Naive thymus-derived CD4-positive, alpha-beta T cell (primary cell): ENCODE results near the gene LYRM7. TPM values are rescaled to one million over a fixed set of nuclear protein-coding genes. Genes with fewer than 3 reads are reported as not detected.
"Not testable (repeated sequence)": the region's sequence is repeated elsewhere in the genome, so short reads cannot be mapped to it uniquely, and the experiment has no call there.

ENCODE experiments used
- ATAC-seq: fragments of 150-1000 bp; cut with Tn5 transposase; 2 replicates; pipeline ENCODE4 v1.10.0; 2021; ENCODE audit warnings: mild to moderate bottlenecking, moderate library complexity
- CTCF ChIA-PET: fragments of 350-600 bp; sonication (Branson Sonifier 250); formaldehyde crosslinking; loops from one replicate; lab custom pipeline; 2021; ENCODE audit warnings: antibody characterized with exemption; lab: Charles Lee
- POLR2A ChIA-PET: fragments of 350-600 bp; sonication (Branson Sonifier 250); formaldehyde crosslinking; loops from one replicate; lab custom pipeline; 2021; ENCODE audit warnings: antibody characterized with exemption, inconsistent platforms; lab: Charles Lee
- DNase-seq, 9 donors: peaks; one replicate each; pipeline versions ENCODE4 v3.0.0 to v3.0.0-alpha.2; 2020 to 2022; ENCODE audit warnings: mixed read lengths in 1 of 9
- H3K27ac ChIP-seq: one replicate; pipeline ENCODE4 v1.7.0; 2013; ENCODE audit warnings: mild to moderate bottlenecking, low read depth, low read length, moderate library complexity
- H3K27me3 ChIP-seq, 2 donors: one replicate each; pipeline ENCODE4 v1.7.0; 2013; ENCODE audit warnings: low read length in 2 of 2, mild to moderate bottlenecking in 2 of 2, moderate library complexity in 2 of 2; ENCODE audit not compliant: control insufficient read depth in 2 of 2, insufficient read depth in 2 of 2
- H3K36me3 ChIP-seq, 3 experiments: 1 replicate in 2 of 3; 2 replicates in 1 of 3; pipeline ENCODE4 v1.7.0; 2013; ENCODE audit warnings: low read length in 3 of 3, mild to moderate bottlenecking in 3 of 3, moderate library complexity in 1 of 3; ENCODE audit not compliant: insufficient read depth in 3 of 3, control insufficient read depth in 2 of 3
- H3K4me1 ChIP-seq, 2 donors: one replicate each; pipeline ENCODE4 v1.7.0; 2013; ENCODE audit warnings: low read length in 2 of 2, mild to moderate bottlenecking in 2 of 2, moderate library complexity in 1 of 2; ENCODE audit not compliant: control insufficient read depth in 2 of 2, insufficient read depth in 2 of 2
- H3K4me3 ChIP-seq: 2 replicates; pipeline ENCODE4 v1.7.0; 2013; ENCODE audit warnings: mild to moderate bottlenecking, low read length
- H3K9me3 ChIP-seq, 3 experiments: 1 replicate in 2 of 3; 2 replicates in 1 of 3; pipeline ENCODE4 v1.7.0; 2013; ENCODE audit warnings: low read length in 3 of 3; ENCODE audit not compliant: control insufficient read depth in 2 of 3
- H3K27ac Mint-ChIP-seq, 9 donors: one replicate each; pipeline ENCODE4 v1.8.0; 2020 to 2022; ENCODE audit warnings: mixed read lengths in 9 of 9, mild to moderate bottlenecking in 8 of 9, moderate library complexity in 5 of 9, inconsistent platforms in 2 of 9
- H3K27me3 Mint-ChIP-seq, 5 donors: one replicate each; pipeline ENCODE4 v1.8.0; 2021 to 2022; ENCODE audit warnings: mixed read lengths in 5 of 5, mild to moderate bottlenecking in 1 of 5
- H3K36me3 Mint-ChIP-seq, 5 donors: one replicate each; pipeline ENCODE4 v1.8.0; 2020 to 2022; ENCODE audit warnings: mixed read lengths in 5 of 5, mild to moderate bottlenecking in 3 of 5, inconsistent platforms in 1 of 5
- H3K4me1 Mint-ChIP-seq, 7 donors: one replicate each; pipeline ENCODE4 v1.8.0; 2020 to 2022; ENCODE audit warnings: mixed read lengths in 7 of 7, mild to moderate bottlenecking in 3 of 7, inconsistent platforms in 1 of 7
- H3K4me3 Mint-ChIP-seq, 10 donors: one replicate each; pipeline ENCODE4 v1.8.0; 2020 to 2022; ENCODE audit warnings: mild to moderate bottlenecking in 10 of 10, mixed read lengths in 10 of 10, moderate library complexity in 6 of 10, inconsistent platforms in 2 of 10
- H3K9me3 Mint-ChIP-seq, 11 donors: one replicate each; pipeline ENCODE4 v1.8.0; 2020 to 2022; ENCODE audit warnings: mixed read lengths in 11 of 11, mild to moderate bottlenecking in 4 of 11, inconsistent platforms in 1 of 11, moderate library complexity in 1 of 11
- intact Hi-C, 2 donors: fragments of 100-400 bp; cut with micrococcal nuclease; formaldehyde crosslinking; loops; one replicate each; pipeline ENCODE4 v1.15.1; 2023
- polyA plus RNA-seq, 2 donors: library from polyadenylated mRNA; unstranded; fragments of 300-500 nt; fragmentation: Illumina TruSeq; gene quantifications; one replicate each; pipeline ENCODE4 v1.2.3, GENCODE V29; 2021
- total RNA-seq, 6 experiments: library from RNA in 5 of 6; stranded (reverse) in 5 of 6; gene quantifications; 1 replicate in 5 of 6; 2 replicates in 1 of 6; pipeline ENCODE4 v1.2.3 and lab custom pipeline; 2021 to 2026

LYRM7 gene
- total and polyA plus RNA-seq, 7 experiments from 2014 or later: 3.6 to 18.8 (median 11.8) TPM

- intact Hi-C loops: no loop called here
- Mint-ChIP-seq H3K9me3 (no peaks in the 10 kb centered on the region), H3K27me3 (no peaks in the 10 kb centered on the region), H3K27ac (no peak overlapping the region), H3K4me1 (peaks cover 4 to 14% (median 8%) of the 10 kb centered on the region in 7 donors), H3K36me3 (peaks cover 7 to 28% (median 27%) of the 10 kb centered on the region in 5 donors), H3K4me3 (no peak overlapping the region)
- DNase-seq: no peak
- H3K4me1 ChIP-seq: no peaks in the 10 kb centered on the region
- no peak overlapping the region for H3K27ac ChIP-seq
- H3K4me3 ChIP-seq: no peak overlapping the region
- POLR2A ChIA-PET: no interaction called here
- peaks cover 0 to 7% (median 4%) of the 10 kb centered on the region in 3 experiments for H3K36me3 ChIP-seq
- H3K9me3 ChIP-seq: no peaks in the 10 kb centered on the region
- no peak for ATAC-seq
- CTCF ChIA-PET: no interaction called here
- H3K27me3 ChIP-seq: no peaks in the 10 kb centered on the region
Observed at GRCh38 chr5:131186561-131187256, 16.0 kb downstream of the LYRM7 start.

GRCh38 chr5:131193106-131193505 lies 22.4 kb downstream of the LYRM7 start:
- POLR2A ChIA-PET: interaction anchor here (1.5 kb wide), 1 partner anchor 71 kb away, joined by 3 read pairs; the partner anchor contains the start of gene CDC42SE2
- Histone ChIP-seq H3K27ac (no peak overlapping the region), H3K9me3 (no peaks in the 10 kb centered on the region), H3K4me1 (no peaks in the 10 kb centered on the region), H3K36me3 (no peaks in the 10 kb centered on the region), H3K27me3 (no peaks in the 10 kb centered on the region), H3K4me3 (no peak overlapping the region)
- no peak for DNase-seq
- no peak overlapping the region for H3K27ac Mint-ChIP-seq
- ATAC-seq: no peak
- intact Hi-C loops: no loop called here
- H3K27me3 Mint-ChIP-seq: no peaks in the 10 kb centered on the region
- no peaks in the 10 kb centered on the region for H3K9me3 Mint-ChIP-seq
- H3K36me3 Mint-ChIP-seq: peaks cover 1 to 21% (median 16%) of the 10 kb centered on the region in 5 donors
- peaks cover 10 to 29% (median 11%) of the 10 kb centered on the region in 7 donors for H3K4me1 Mint-ChIP-seq
- CTCF ChIA-PET: no interaction called here
- H3K4me3 Mint-ChIP-seq: no peak overlapping the region

GRCh38 chr5:131193897-131194296 lies 23.2 kb downstream of the LYRM7 start:
- ChIA-PET POLR2A (interaction anchor here (1.5 kb wide), 1 partner anchor 70 kb away, joined by 3 read pairs; the partner anchor contains the start of gene CDC42SE2), CTCF (interaction anchor here (0.7 kb wide), 1 partner anchor 292 kb away, joined by 3 read pairs; no protein-coding TSS in a partner anchor)
- H3K27ac ChIP-seq, DNase-seq, H3K9me3 ChIP-seq, H3K9me3 Mint-ChIP-seq, H3K36me3 ChIP-seq, H3K27ac Mint-ChIP-seq, H3K4me3 Mint-ChIP-seq, ATAC-seq, H3K27me3 ChIP-seq, H3K4me1 ChIP-seq, H3K4me3 ChIP-seq, H3K27me3 Mint-ChIP-seq: not testable (repeated sequence)
- Mint-ChIP-seq H3K36me3 (peaks cover 3 to 16% (median 14%) of the 10 kb centered on the region in 5 donors), H3K4me1 (peaks cover 9 to 29% (median 13%) of the 10 kb centered on the region in 7 donors)
- intact Hi-C loops: loop anchor here in 1 of 2 donors (2.0 kb wide), 1 partner anchor 15 kb away; no protein-coding TSS in a partner anchor

- CTCF ChIA-PET: interaction anchor here (0.7 kb wide), 2 partner anchors 164 to 291 kb away, joined by 3 to 7 read pairs; no protein-coding TSS in a partner anchor
Observed at GRCh38 chr5:131194725-131195124, 24.0 kb downstream of the LYRM7 start.

GRCh38 chr5:131195696-131196095 lies 25.0 kb downstream of the LYRM7 start:
- Histone ChIP-seq H3K27me3 (no peaks in the 10 kb centered on the region), H3K27ac (no peak overlapping the region), H3K4me3 (no peak overlapping the region), H3K4me1 (no peaks in the 10 kb centered on the region), H3K36me3 (no peaks in the 10 kb centered on the region), H3K9me3 (no peaks in the 10 kb centered on the region)
- Mint-ChIP-seq H3K9me3 (no peaks in the 10 kb centered on the region), H3K27me3 (no peaks in the 10 kb centered on the region), H3K36me3 (peaks cover 3 to 16% (median 13%) of the 10 kb centered on the region in 5 donors), H3K27ac (peak overlapping the region in 2 of 9 donors; percentile 33 to 69), H3K4me1 (peaks cover 9 to 25% (median 13%) of the 10 kb centered on the region in 7 donors), H3K4me3 (no peak overlapping the region)
- DNase-seq (no peak), ATAC-seq (no peak)
- intact Hi-C loops: loop anchor here in 1 of 2 donors (2.0 kb wide), 1 partner anchor 13 kb away; no protein-coding TSS in a partner anchor
- CTCF ChIA-PET: interaction anchor here (0.7 kb wide), 1 partner anchor 19 kb away, joined by 3 read pairs; no protein-coding TSS in a partner anchor
- POLR2A ChIA-PET: interaction anchor here (0.7 to 1.3 kb wide), 2 partner anchors 14 to 69 kb away, joined by 3 read pairs; no protein-coding TSS in a partner anchor

More at GRCh38 chr5:131194725-131195124, 24.0 kb downstream of the LYRM7 start:
- Histone ChIP-seq H3K9me3 (no peaks in the 10 kb centered on the region), H3K36me3 (no peaks in the 10 kb centered on the region), H3K27me3 (no peaks in the 10 kb centered on the region), H3K27ac (no peak overlapping the region), H3K4me1 (no peaks in the 10 kb centered on the region), H3K4me3 (no peak overlapping the region)
- intact Hi-C loops: loop anchor here in 1 of 2 donors (2.0 kb wide), 1 partner anchor 14 kb away; no protein-coding TSS in a partner anchor
- peaks cover 9 to 25% (median 13%) of the 10 kb centered on the region in 7 donors for H3K4me1 Mint-ChIP-seq
- peaks cover 3 to 13% (median 11%) of the 10 kb centered on the region in 5 donors for H3K36me3 Mint-ChIP-seq
- DNase-seq (no peak), ATAC-seq (no peak)
- peak overlapping the region in 2 of 9 donors; percentile 20 to 38 for H3K27ac Mint-ChIP-seq
- H3K9me3 Mint-ChIP-seq: no peaks in the 10 kb centered on the region
- H3K4me3 Mint-ChIP-seq: no peak overlapping the region
- no peaks in the 10 kb centered on the region for H3K27me3 Mint-ChIP-seq
- POLR2A ChIA-PET: interaction anchor here (1.3 kb wide), 1 partner anchor 15 kb away, joined by 3 read pairs; no protein-coding TSS in a partner anchor

- ChIA-PET CTCF (interaction anchor here (0.6 kb wide), 1 partner anchor 12 kb away, joined by 3 read pairs; no protein-coding TSS in a partner anchor), POLR2A (interaction anchor here (0.7 kb wide), 1 partner anchor 59 kb away, joined by 3 read pairs; no protein-coding TSS in a partner anchor)
- peaks cover 9 to 25% (median 13%) of the 10 kb centered on the region in 7 donors for H3K4me1 Mint-ChIP-seq
Observed at GRCh38 chr5:131196331-131196730, 25.6 kb downstream of the LYRM7 start.

More at GRCh38 chr5:131196331-131196730, 25.6 kb downstream of the LYRM7 start:
- H3K27me3 ChIP-seq: no peaks in the 10 kb centered on the region
- no peaks in the 10 kb centered on the region for H3K27me3 Mint-ChIP-seq
- no peaks in the 10 kb centered on the region for H3K9me3 ChIP-seq
- no peak overlapping the region for H3K27ac ChIP-seq
- no peak overlapping the region for H3K4me3 Mint-ChIP-seq
- ATAC-seq: no peak
- DNase-seq: no peak
- no peaks in the 10 kb centered on the region for H3K9me3 Mint-ChIP-seq
- no peaks in the 10 kb centered on the region for H3K4me1 ChIP-seq
- H3K36me3 ChIP-seq: no peaks in the 10 kb centered on the region
- no peak overlapping the region for H3K4me3 ChIP-seq
- H3K36me3 Mint-ChIP-seq: peaks cover 3 to 16% (median 13%) of the 10 kb centered on the region in 5 donors
- H3K27ac Mint-ChIP-seq: peak overlapping the region in 1 of 9 donors; percentile 36
- intact Hi-C loops: no loop called here
